Neural cell (in vitro differentiated cells): ENCODE measurements around the gene PHOSPHO2. TPM values are rescaled to one million over a fixed set of nuclear protein-coding genes. Genes with fewer than 3 reads are reported as not detected.

Experiments
- H2AFZ ChIP-seq: fragments of 200-600, 300-800 bp; sonication (generic), shearing (Covaris generic); 2 replicates; pipeline ENCODE4 v1.6.0; 2014; ENCODE audit warnings: low read depth, mild to moderate bottlenecking, antibody characterized with exemption, low read length, moderate library complexity
- H3F3A ChIP-seq: fragments of 200-600 bp; shearing (Covaris generic); 2 replicates; pipeline ENCODE4 v1.6.1; 2016; ENCODE audit warnings: mild to moderate bottlenecking, moderate library complexity, mixed read lengths, antibody characterized with exemption, low read length; ENCODE audit not compliant: insufficient read depth, poor library complexity, severe bottlenecking
- H3K27ac ChIP-seq: fragments of 200-600, 300-800 bp; sonication (generic), shearing (Covaris generic); 2 replicates; pipeline ENCODE4 v1.5.1; 2014; ENCODE audit warnings: mild to moderate bottlenecking, low read length, moderate library complexity
- H3K27me3 ChIP-seq: fragments of 300-800, 200-600 bp; sonication (generic), shearing (Covaris generic); 2 replicates; pipeline ENCODE4 v1.6.0; 2014; ENCODE audit warnings: mild to moderate bottlenecking, low read depth, low read length, moderate library complexity; ENCODE audit not compliant: insufficient read depth
- H3K36me3 ChIP-seq: fragments of 300-800, 200-600 bp; sonication (generic), shearing (Covaris generic); 2 replicates; pipeline ENCODE4 v1.5.1; 2014; ENCODE audit warnings: mild to moderate bottlenecking, antibody characterized with exemption, low read length, moderate library complexity; ENCODE audit not compliant: insufficient read depth
- H3K4me2 ChIP-seq: fragments of 300-800, 200-600 bp; sonication (generic), shearing (Covaris generic); 2 replicates; pipeline ENCODE4 v1.6.0; 2014; ENCODE audit warnings: mild to moderate bottlenecking, low read length
- H3K4me3 ChIP-seq: fragments of 300-800, 200-600 bp; sonication (generic), shearing (Covaris generic); 2 replicates; pipeline ENCODE4 v1.5.1; 2014; ENCODE audit warnings: mild to moderate bottlenecking, low read length, moderate library complexity
- H3K79me2 ChIP-seq: fragments of 200-600 bp; shearing (Covaris generic); replicated peaks from 2 replicates; pipeline ENCODE4 v1.6.0; 2014; ENCODE audit warnings: mild to moderate bottlenecking, low read length, moderate library complexity; ENCODE audit not compliant: insufficient read depth
- H3K9ac ChIP-seq: fragments of 300-800, 200-600 bp; sonication (generic), shearing (Covaris generic); 2 replicates; pipeline ENCODE4 v1.6.1; 2016; ENCODE audit warnings: mild to moderate bottlenecking, low read length, mixed read lengths
- H3K9me2 ChIP-seq: fragments of 200-600 bp; shearing (Covaris generic); 2 replicates; pipeline ENCODE4 v1.6.1; 2016; ENCODE audit warnings: mild to moderate bottlenecking, low read length, mixed read lengths; ENCODE audit not compliant: insufficient read depth
- H3K9me3 ChIP-seq: fragments of 200-600, 300-800 bp; sonication (generic), shearing (Covaris generic); 2 replicates; pipeline ENCODE4 v1.6.1; 2016; ENCODE audit warnings: mild to moderate bottlenecking, mixed run types, low read length, moderate library complexity, mixed read lengths
- H4K20me1 ChIP-seq: fragments of 200-600 bp; shearing (Covaris generic); 2 replicates; pipeline ENCODE4 v1.6.1; 2016; ENCODE audit warnings: mild to moderate bottlenecking, mixed run types; ENCODE audit not compliant: insufficient read depth
- EP300 ChIP-seq: fragments of 450-650 bp; conservative IDR thresholded peaks from 2 replicates; pipeline ENCODE4 v1.6.1; 2014; ENCODE audit warnings: antibody characterized with exemption, mild to moderate bottlenecking, moderate library complexity; ENCODE audit not compliant: poor library complexity, severe bottlenecking
- EZH2 ChIP-seq: fragments of 200-600, 300-800 bp; shearing (Covaris generic), sonication (generic); IDR thresholded peaks from 2 replicates; pipeline ENCODE4 v1.6.1; 2014; ENCODE audit warnings: antibody characterized with exemption, low read length, borderline replicate concordance, mild to moderate bottlenecking; ENCODE audit not compliant: insufficient read depth, poor library complexity, severe bottlenecking
- MXI1 ChIP-seq: fragments of 450-650 bp; conservative IDR thresholded peaks from 2 replicates; pipeline ENCODE4 v1.6.1; 2014; ENCODE audit warnings: antibody characterized with exemption, mild to moderate bottlenecking; ENCODE audit not compliant: poor library complexity, severe bottlenecking
- POLR2AphosphoS5 ChIP-seq: IDR thresholded peaks from 2 replicates; pipeline ENCODE4 v1.6.1; 2012
- RAD21 ChIP-seq: fragments of 450-650 bp; conservative IDR thresholded peaks from 2 replicates; pipeline ENCODE4 v1.6.1; 2014; ENCODE audit warnings: antibody characterized with exemption, mild to moderate bottlenecking, moderate library complexity
- SMC3 ChIP-seq: fragments of 450-650 bp; conservative IDR thresholded peaks from 2 replicates; pipeline ENCODE4 v1.6.1; 2014; ENCODE audit warnings: antibody characterized with exemption, mild to moderate bottlenecking, moderate library complexity; ENCODE audit not compliant: poor library complexity
- TAF1 ChIP-seq: IDR thresholded peaks from 2 replicates; pipeline ENCODE4 v1.6.1; 2012; ENCODE audit warnings: low read depth
- polyA plus RNA-seq: library from polyadenylated mRNA; depleted of rRNA; stranded (reverse); fragments of >200 nt; gene quantifications from 2 replicates; pipeline ENCODE4 v1.2.3, GENCODE V29; 2014
- TF ChIP-seq, protein P1 (sequence below): fragments of 450-650 bp; IDR thresholded peaks from 2 replicates; pipeline ENCODE4 v1.5.1; 2014; ENCODE audit warnings: antibody characterized with exemption, mild to moderate bottlenecking, moderate library complexity; ENCODE audit not compliant: poor library complexity, severe bottlenecking
- TF ChIP-seq, protein P2 (sequence below): IDR thresholded peaks from 2 replicates; pipeline ENCODE4 v1.6.1; 2012; ENCODE audit warnings: borderline replicate concordance

PHOSPHO2 gene
- polyA plus RNA-seq, 1 donor from 2014 or later = 25.4 TPM

DNA sequence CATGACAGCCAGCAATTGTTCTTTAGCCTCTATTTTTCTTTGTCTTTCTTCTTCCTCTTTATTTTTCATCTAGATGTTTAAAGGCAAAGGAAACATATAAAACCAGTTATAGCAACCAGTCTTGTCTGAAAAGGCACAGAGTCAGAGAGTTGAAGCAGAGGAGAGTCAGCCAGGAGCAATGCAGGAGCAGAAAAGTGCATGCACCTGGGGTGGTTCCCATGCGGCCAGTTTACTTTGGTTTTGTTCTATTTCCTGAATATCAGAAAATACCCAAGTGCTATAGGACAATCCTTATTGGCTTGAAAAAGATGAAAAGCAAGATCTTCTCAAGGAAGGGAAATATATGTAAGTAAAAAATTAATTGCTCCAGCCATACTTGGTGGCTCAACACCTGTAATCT, 45.0 kb upstream of the PHOSPHO2 start:
- Histone ChIP-seq H3K27me3 (no peaks in the 10 kb centered on the region), H4K20me1 (no peaks in the 10 kb centered on the region), H3K4me3 (no peak overlapping the region), H3K9me2 (no peaks in the 10 kb centered on the region), H3K4me2 (no peak overlapping the region), H3F3A (no peaks in the 10 kb centered on the region), H3K36me3 (no peaks in the 10 kb centered on the region), H3K27ac (no peak overlapping the region), H3K9me3 (no peaks in the 10 kb centered on the region), H3K9ac (no peak overlapping the region), H2AFZ (no peak overlapping the region), H3K79me2 (no peaks in the 10 kb centered on the region)
- TF ChIP-seq POLR2AphosphoS5 = no peak
- no peak for TF ChIP-seq EZH2
- no peak for TF ChIP-seq SMC3
- TF ChIP-seq, protein P1, sequence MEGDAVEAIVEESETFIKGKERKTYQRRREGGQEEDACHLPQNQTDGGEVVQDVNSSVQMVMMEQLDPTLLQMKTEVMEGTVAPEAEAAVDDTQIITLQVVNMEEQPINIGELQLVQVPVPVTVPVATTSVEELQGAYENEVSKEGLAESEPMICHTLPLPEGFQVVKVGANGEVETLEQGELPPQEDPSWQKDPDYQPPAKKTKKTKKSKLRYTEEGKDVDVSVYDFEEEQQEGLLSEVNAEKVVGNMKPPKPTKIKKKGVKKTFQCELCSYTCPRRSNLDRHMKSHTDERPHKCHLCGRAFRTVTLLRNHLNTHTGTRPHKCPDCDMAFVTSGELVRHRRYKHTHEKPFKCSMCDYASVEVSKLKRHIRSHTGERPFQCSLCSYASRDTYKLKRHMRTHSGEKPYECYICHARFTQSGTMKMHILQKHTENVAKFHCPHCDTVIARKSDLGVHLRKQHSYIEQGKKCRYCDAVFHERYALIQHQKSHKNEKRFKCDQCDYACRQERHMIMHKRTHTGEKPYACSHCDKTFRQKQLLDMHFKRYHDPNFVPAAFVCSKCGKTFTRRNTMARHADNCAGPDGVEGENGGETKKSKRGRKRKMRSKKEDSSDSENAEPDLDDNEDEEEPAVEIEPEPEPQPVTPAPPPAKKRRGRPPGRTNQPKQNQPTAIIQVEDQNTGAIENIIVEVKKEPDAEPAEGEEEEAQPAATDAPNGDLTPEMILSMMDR = no peak
- no peak for TF ChIP-seq TAF1
- TF ChIP-seq, protein P2, sequence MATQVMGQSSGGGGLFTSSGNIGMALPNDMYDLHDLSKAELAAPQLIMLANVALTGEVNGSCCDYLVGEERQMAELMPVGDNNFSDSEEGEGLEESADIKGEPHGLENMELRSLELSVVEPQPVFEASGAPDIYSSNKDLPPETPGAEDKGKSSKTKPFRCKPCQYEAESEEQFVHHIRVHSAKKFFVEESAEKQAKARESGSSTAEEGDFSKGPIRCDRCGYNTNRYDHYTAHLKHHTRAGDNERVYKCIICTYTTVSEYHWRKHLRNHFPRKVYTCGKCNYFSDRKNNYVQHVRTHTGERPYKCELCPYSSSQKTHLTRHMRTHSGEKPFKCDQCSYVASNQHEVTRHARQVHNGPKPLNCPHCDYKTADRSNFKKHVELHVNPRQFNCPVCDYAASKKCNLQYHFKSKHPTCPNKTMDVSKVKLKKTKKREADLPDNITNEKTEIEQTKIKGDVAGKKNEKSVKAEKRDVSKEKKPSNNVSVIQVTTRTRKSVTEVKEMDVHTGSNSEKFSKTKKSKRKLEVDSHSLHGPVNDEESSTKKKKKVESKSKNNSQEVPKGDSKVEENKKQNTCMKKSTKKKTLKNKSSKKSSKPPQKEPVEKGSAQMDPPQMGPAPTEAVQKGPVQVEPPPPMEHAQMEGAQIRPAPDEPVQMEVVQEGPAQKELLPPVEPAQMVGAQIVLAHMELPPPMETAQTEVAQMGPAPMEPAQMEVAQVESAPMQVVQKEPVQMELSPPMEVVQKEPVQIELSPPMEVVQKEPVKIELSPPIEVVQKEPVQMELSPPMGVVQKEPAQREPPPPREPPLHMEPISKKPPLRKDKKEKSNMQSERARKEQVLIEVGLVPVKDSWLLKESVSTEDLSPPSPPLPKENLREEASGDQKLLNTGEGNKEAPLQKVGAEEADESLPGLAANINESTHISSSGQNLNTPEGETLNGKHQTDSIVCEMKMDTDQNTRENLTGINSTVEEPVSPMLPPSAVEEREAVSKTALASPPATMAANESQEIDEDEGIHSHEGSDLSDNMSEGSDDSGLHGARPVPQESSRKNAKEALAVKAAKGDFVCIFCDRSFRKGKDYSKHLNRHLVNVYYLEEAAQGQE = no peak
- TF ChIP-seq MXI1 = no peak
- no peak for TF ChIP-seq EP300
- no peak for TF ChIP-seq RAD21

GRCh38 chr2:169653636-169654035, 40.6 kb upstream of the PHOSPHO2 start:
- no peak overlapping the region for H3K4me3 ChIP-seq
- TF ChIP-seq, protein P2 = no peak
- TF ChIP-seq, protein P1 = no peak
- no peak for TF ChIP-seq POLR2AphosphoS5
- TF ChIP-seq SMC3 = no peak
- no peak for TF ChIP-seq EP300
- TF ChIP-seq RAD21 = no peak
- TF ChIP-seq MXI1 = no peak
- TF ChIP-seq EZH2 = no peak
- TF ChIP-seq TAF1 = no peak
- no peaks in the 10 kb centered on the region for H3F3A ChIP-seq
- no peaks in the 10 kb centered on the region for H3K36me3 ChIP-seq
- H3K79me2 ChIP-seq = no peaks in the 10 kb centered on the region
- no peak overlapping the region for H3K9ac ChIP-seq
- H4K20me1 ChIP-seq = no peaks in the 10 kb centered on the region
- no peak overlapping the region for H2AFZ ChIP-seq
- no peaks in the 10 kb centered on the region for H3K27me3 ChIP-seq
- H3K9me3 ChIP-seq = no peaks in the 10 kb centered on the region
- H3K27ac ChIP-seq = no peak overlapping the region
- H3K9me2 ChIP-seq = no peaks in the 10 kb centered on the region
- H3K4me2 ChIP-seq = no peak overlapping the region
